Sigmoid colon (tissue), 3 donors: ENCODE results near the gene TEX53.

Experiments used
- POLR2A ChIP-seq, 2 donors: fragments of 450-650 bp; IDR thresholded peaks; one replicate each; pipeline ENCODE4 v1.6.1; 2016; ENCODE audit warnings: antibody characterized with exemption in 2 of 2, mild to moderate bottlenecking in 2 of 2, moderate library complexity in 2 of 2
- TF ChIP-seq, protein P1 (sequence below), 4 experiments: fragments of 450-650 bp in 3 of 4; fragments of 200-600 bp in 1 of 4; IDR thresholded peaks; one replicate each; pipeline ENCODE4 v1.5.1; 2016 to 2019; ENCODE audit warnings: antibody characterized with exemption in 4 of 4, mild to moderate bottlenecking in 3 of 4, moderate library complexity in 2 of 4

GRCh38 chr9:114631166-114631565 is 26.4 kb downstream of the TEX53 start:
- no peak for TF ChIP-seq POLR2A (IDR thresholded peaks at IDR 0.05)
- TF ChIP-seq, protein P1, sequence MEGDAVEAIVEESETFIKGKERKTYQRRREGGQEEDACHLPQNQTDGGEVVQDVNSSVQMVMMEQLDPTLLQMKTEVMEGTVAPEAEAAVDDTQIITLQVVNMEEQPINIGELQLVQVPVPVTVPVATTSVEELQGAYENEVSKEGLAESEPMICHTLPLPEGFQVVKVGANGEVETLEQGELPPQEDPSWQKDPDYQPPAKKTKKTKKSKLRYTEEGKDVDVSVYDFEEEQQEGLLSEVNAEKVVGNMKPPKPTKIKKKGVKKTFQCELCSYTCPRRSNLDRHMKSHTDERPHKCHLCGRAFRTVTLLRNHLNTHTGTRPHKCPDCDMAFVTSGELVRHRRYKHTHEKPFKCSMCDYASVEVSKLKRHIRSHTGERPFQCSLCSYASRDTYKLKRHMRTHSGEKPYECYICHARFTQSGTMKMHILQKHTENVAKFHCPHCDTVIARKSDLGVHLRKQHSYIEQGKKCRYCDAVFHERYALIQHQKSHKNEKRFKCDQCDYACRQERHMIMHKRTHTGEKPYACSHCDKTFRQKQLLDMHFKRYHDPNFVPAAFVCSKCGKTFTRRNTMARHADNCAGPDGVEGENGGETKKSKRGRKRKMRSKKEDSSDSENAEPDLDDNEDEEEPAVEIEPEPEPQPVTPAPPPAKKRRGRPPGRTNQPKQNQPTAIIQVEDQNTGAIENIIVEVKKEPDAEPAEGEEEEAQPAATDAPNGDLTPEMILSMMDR (IDR thresholded peaks at IDR 0.05): no peak
